GM04503 (cell line): ENCODE data around the gene ITLN1.
"Not testable (repeated sequence)": the region's sequence is repeated elsewhere in the genome, so short reads cannot be mapped to it uniquely, and the experiment has no call there.

Source experiments
- DNase-seq: peaks from one replicate; pipeline ENCODE4 v3.0.0-alpha.2; 2012; ENCODE audit warnings: low read depth

ITLN1 gene

DNA sequence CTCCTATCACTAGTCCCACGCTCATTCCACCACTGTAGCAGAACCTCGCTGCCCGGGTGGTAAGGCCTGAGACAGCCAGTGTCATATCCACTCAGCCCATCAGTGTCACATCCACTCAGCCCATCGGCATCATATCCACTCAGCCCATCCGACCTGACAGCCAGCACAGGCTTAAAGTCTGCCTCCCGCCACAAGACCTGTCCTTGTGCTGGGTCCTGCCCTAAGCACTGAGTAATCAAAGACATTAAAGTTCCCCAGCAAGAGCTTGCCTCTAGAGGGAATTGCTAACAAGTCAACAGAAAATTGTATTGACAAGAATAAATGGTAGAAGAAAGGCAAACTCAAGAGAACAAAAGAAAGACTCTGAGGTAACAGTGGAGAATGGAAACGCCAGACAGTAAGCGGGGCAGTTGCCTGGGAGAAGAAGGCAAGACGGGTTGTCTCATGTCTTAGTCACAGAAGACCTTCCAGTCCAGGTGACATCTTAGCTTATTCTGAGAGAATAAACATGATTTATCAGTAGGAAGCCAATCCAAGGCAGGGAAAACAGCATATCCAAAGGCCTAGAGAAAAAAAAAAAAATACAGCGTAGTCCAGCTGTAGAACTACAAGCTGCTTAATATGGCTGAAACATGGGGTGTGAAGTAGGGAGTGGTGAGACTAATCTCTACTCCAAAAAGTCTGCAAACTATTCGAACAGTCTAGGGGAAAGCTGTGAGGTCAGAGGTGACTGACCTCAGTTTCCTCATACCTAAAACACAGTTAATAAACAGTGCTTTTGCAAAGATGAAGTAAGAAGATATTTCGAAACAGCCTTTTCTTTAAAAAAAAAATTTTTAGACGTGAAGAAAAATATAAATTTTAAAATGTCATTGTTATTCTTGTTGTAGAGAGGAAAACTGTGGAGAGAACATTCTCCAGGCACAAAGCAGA, 1.1 kb downstream of the ITLN1 start:
- no peak for DNase-seq

DNA sequence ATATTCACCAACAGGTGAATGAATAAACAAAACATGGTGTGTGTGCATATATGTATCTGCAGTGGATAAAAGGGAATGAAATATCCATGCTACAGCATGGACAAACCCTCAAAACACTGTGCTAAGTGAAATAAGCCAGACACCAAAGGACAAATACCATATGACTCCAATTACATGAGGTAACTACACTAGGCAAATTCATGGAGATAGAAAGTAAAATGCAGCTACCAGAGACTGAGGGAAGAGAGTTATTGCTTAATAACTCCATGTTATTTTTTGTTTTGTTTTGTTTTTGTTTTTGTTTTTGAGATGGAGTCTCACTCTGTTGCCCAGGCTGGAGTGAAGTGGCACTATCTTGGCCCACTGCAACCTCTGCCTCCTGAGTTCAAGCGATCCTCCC, 2.4 kb downstream of the ITLN1 start:
- DNase-seq: no peak

DNA sequence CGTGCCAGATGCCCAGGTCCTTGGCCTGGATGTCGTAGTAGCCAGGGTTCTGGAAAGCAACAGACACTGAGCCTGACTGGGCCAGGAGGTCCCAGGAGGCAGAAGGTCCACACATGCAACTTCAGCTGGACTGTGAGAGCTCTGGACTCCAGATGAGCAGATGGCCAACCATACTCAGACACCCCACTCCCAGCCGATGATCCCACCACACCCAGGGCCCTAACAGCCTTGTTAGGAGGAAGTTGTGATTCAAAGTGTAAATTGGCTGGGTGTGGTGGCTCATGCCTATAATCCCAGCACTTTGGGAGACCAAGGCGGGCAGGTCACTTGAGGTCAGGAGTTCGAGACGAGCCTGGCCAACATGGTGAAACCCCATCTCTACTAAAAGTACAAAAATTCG, 3.7 kb downstream of the ITLN1 start:
- not testable (repeated sequence) for DNase-seq

DNA sequence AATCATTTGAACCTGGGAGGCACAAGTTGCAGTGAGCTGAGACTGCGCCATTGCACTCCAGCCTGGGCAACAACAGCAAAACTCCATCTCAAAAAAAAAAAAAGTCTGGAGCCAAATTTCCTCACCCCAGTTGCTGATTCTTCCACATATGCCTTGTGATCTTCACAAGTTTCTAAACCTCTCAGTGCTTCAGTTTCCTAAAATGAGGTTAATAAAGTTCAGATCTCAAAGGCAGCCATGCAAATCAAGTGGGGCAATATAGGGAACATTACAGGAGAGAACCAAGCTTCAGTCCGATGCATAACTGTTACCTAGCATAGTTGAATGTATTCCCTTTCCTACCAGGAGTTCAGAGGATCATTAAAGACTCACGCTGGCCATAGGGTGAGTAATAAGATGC, 4.8 kb downstream of the ITLN1 start:
- no peak for DNase-seq

DNA sequence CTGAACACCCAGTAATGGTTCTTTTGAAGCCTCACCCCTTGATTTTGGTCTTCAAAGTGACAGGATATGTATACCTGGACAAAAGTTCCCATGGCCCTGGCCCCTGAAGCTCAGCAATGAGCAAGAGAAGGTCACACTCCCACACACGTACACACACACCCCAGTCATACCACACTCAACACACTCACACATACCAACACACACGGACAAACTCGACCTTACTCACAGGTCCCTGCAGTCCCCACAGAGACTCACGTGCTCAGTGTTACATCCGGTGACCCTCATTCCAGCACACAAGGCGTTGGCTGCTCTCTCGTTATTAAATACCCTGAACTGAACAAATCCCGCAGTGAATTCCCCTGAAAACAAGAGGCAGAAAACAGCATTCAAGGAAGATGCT, 5.9 kb downstream of the ITLN1 start:
- DNase-seq: no peak

DNA sequence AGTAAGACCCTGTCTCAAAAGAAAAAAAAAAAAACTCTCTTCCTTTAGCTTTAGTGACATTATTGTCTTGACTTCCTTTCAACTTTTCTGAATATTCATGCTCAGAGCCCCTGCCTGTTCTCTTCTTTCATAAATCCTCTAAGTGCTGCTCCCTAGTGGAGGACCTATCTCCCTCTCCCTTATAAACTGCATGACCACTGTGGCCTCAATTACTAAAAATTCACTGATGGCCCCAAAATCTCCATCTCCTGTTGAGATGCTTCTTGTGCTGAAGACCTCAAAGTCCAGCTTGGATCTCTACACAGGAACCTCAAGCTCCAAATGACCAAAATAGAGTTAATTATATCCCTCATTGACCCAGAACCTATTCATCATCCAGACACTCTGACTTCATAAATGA, 7.8 kb downstream of the ITLN1 start:
- no peak for DNase-seq

DNA sequence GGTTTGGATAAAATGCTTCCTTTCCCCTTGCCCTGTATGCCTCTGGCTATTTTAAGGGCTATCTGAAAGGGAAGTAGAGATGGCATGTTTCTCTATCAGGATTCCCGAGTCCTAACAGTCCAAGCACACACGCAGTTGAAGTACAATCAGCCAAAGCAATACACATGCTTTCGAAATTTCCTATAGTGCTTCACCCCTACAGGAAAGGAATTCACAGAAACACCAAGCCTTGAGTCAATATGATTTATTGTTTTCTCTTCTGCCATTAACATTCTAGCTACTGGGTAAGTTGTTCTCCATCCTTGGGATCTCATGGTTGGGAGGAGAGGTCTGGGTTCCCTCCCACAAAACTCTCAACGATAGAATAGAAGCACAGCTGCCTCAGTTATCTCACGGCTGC, 8.7 kb downstream of the ITLN1 start:
- no peak for DNase-seq

DNA sequence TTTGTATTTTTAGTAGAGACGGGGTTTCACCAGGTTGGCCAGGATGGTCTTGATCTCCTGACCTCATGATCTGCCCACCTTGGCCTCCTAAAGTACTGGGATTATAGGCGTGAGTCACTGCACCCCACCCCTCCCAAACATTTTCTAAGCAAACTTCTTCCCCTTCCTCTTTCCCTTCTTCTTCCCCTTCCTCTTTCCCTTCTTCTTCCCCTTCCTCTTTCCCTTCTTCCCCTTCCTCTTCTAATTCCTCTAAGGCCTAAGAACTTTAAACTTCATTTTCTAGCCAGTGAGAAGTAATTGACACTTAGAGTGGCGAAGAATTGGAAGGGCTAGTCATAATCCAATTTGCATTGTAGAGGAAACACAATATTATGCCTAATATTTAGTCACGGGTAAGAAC, 9.4 kb downstream of the ITLN1 start:
- DNase-seq: not testable (repeated sequence)

DNA sequence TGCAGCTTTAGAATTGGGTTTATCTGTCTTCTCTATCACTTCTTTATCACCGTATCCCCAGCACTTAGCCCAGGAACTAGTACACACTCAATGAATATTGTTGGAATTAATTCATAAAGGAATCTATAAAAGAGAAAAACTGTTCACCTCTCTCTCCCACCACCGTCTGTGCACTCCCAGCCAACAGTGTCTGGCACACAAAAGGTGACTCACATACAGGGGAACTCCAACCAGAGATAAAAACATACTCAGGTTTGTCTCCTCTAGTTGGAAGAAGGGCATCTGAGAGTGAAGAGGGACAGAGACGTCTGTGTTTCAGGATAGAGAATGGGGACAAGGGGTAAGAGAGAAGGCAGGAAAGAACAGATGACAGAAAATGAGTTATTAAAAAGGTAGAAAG, 10.0 kb downstream of the ITLN1 start:
- DNase-seq: no peak

DNA sequence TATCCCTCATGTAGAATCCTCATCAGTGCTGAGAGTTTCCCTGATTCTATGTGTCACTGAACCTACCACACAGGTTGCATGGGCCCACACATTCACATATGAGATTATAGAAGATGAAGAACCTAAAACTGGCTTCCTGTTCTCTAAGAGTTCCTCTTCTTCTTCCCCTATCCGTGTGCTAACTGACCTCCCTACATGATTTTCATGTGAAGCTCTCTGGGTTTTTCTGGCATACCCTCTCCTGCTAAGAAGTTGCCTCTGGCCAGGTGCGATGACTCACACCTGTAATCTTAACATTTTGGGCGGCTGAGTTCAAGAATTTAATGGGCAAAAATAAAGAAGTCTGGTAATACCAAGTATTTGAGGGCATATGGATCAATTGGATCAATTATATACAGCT, 16.8 kb downstream of the ITLN1 start:
- no peak for DNase-seq

DNA sequence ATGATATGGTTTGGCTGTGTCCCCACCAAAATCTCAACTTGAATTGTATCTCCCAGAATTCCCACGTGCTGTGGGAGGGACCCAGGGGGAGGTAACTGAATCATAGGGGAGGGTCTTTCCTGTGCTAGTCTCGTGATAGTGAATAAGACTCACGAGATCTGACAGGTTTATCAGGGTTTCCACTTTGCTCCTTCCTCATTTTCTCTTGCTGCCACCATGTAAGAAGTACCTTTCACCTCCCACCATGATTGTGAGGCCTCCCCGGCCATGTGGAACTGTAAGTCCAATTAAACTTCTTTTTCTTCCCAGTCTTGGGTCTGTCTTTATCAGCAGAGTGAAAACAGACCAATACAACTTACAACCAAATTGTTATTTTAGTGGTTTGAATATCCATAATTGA, 17.3 kb downstream of the ITLN1 start:
- DNase-seq: not testable (repeated sequence)

DNA sequence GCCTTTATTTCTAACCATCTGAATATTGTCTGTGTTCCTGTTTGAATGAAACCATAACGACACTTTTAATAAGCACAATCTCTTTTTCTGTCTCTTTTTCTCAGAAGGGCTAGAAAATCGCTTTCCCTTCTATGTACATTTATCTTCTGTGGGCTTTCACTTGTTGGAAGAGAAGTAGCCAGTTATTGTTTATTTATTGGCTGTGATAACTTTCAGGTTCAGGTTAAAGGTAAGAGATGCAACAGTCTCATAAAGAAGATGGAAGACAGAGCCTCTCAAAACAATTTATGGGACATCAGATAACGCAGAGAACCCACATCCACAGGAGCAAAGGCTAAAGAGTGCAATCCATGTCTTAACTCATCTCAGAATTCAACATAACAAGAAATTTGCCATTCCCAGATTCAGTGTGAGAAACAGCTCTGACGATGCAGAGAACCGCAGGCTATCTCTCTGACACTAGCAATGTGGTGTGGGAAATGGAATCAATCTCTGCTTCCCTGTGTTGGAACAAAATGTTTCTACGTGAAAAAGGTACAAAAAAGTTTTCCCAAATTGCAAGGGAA, 18.2 kb downstream of the ITLN1 start:
- no peak for DNase-seq

DNA sequence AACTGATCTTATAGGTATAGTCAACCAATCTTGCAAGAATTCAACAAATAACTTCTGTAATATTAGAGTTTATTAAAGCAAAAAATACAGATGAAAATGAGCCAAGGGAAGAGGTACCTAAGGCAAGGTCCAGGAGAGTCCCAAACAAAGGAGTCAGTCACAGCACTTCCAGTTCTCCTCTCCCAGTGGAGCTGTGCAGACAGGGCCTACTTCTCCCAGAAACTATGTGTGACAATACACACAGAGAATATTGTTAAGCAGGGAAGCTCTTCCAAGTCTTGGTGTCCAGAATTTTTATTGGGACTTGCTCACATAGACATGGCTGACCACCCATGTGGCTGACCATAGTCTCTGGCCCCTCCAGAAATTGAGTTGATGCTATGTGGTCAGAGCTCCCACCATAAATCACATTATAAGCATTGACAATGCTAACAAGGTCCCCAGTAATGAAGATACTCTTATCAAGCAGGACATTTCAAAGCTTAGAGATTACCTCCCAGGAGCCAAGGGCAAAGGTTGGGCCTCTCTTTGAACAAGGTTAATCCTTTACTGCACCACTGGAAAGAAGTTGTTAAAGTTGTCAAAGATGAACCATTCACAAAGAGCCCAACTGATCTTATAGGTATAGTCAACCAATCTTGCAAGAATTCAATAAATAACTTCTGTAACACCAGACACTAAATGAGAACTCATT, 18.8 kb downstream of the ITLN1 start:
- DNase-seq: no peak

DNA sequence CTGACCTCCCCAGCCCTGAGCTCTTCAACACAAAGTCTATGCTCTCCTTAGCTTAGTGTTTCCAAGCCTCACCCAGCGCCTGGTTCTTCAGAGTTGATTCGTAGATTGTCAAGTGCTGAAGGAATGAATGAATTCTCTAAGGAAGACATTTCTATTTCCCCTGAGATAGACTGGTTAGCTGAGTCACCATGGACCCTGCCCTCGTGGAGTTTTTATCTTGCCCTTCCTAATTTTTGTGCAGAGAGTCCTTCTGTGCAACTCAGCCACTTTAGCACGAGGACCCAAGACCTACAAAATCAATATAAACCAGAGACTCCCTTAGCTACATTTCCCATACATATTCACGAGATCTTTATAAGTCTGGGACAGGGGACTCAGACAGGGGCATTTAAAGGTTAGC, 19.6 kb downstream of the ITLN1 start:
- no peak for DNase-seq

DNA sequence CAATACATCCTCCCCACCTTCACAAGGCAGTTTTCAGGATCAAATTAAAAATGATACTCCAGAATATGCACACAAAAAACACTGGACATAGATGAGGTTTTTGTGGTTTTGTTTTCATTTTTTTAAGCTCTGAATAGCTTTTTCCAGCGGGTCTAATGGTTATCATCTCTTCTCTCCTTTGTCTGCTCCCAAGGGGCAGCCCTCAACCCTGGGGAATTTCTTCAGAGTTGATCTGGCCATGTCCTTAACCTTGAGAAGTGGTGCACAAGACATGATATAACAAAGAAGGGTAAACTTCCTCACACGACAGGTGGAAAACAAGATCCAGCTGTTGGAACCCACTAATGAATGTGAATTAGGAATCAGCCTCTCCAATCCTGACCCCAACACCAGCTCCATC, 20.8 kb downstream of the ITLN1 start:
- DNase-seq: no peak

DNA sequence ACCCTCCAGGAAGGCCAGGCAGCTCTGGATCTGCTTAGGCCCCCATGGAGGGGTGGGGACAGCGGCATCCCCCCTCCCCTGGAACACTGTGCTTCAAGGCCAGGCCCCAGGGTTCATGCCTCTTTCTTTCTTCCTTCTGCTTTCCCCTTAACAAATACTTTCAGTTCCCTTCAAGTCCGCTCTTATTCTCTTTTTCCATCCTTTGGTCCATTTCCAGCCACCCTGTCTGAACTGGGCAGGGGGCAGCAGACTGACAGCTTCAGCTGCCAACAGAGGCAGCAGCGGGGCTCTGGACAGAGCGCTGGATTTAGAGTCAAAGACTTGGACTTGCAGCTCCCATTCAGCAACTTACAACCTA, 21.2 kb downstream of the ITLN1 start:
- DNase-seq: no peak

DNA sequence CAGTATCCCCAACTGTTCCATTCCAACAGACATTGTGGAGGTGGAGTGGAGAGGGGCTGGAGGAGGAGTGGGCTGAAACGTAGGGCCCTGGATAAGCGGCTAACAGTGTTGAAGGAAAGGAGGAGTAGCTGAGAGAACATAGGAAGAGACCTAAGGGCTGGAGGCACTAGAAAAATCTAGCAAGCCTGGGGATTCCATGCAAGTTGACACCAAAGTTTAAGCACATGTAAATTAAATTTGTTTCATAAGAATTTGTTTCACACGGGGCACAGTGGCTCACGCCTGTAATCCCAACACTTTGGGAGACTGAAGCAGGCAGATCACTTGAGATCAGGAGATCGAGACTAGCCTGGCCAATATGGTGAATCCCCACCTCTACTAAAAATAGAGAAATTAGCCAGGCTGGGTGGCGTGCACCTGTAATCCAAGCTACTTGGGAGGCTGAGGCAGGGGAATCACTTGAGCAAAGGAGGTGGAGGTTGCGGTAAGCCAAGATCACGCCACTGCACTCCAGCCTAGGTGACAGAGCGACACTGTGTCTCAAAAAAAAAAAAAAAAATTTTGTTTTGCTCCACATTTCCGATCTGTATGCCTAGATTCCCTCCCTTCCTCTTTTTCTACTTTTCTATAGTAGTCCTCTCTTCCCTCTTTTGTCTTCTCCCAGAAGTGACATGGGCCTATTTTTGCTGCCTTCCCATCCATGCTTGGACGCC, 21.8 kb downstream of the ITLN1 start:
- no peak for DNase-seq

DNA sequence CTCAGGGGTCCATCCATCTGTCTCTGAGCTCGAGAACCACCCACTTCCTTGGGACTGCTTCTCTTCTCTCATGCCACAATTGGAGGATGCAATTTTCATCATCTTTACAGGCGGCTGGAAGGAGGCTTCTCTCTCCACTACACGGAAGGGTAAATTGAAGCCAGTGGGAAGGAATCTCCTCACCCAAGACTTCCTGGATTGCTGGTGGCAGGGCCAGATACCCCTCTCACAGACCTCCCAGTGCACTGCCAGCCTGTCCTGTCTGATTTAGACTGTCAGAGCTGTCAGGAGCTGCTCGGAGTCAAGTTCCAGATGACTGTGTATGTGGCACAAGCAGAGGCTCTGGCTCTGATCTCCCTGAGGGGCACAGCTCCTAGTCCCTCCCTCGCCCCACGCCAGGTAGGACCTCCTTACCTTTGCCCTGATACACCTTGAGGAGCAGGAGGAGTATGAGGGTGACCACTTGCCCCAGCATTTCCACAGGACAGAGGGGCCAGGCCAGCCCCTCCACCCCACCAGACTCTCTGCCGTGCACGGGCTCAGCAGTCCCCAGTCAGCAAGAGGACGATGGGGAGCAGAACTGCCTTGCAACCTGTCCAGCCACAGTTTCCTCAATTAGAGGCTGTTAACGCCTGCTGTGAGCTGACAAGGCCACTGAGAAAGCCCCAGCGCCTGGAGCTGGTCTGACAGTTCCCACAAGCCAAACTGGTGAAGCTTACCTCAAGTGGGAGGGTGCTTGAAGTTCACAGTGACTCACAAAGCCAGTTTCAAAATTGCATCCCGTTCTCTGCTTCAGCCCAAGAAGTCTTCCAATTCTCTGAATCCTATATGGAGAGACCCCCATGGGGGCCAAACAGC, 22.5 kb downstream of the ITLN1 start, which contains the start of gene CD244:
Gene CD244, minus strand, starts transcription at position 685 of the 858 bp plus-strand sequence. Its CDS starts 210 bp downstream, at position 475.
- no peak for DNase-seq

DNA sequence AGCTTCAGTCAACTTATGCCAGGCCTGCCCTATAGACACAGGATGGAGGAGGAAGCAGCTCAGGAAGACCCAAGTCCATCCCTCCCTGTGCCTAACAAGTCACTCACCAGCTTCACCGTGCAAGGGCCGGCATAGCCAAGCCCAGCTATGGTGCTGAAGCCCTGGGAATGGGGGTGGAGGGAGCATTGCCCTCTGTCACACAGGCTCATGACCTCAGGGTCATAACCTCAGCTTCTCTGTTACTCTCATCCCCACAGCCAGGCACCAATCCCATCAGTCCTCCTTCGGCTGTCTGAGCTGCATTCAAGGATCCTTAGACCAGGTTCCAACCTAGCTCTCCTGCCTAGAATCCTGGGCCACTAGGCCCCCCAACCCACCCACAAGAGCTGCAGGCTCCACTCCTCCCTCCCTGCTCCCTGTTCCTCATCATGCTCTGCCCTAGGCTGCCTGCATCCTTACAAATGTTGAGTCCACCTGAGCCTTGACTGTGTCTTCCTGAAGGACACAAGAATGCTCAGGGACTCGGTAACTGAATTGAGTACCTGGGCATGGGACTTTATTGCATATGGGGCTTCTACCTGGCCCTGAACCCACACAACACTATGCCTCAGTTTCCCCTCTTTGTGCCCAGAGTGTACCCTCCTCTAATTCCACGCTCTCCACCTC, 24.0 kb downstream of the ITLN1 start:
- DNase-seq: no peak

DNA sequence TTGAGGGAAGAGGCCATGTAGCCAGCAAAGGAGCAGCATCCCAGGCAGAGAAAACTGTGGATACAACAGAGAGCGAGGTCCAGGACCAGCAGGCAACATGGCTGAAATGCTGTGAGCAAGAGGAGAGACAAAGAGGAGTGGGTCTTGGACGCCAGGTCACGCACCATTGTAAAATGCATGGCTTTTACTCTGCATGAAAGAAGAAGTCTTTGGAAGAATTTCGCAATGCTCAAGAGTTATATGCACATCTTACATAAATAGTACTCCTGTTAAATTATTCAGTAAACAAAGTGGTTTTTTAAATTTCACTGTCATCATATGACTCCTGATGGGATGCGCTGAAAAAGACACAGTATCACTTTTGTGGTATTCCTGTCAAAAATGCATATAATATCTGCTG, 25.8 kb downstream of the ITLN1 start:
- DNase-seq: no peak

DNA sequence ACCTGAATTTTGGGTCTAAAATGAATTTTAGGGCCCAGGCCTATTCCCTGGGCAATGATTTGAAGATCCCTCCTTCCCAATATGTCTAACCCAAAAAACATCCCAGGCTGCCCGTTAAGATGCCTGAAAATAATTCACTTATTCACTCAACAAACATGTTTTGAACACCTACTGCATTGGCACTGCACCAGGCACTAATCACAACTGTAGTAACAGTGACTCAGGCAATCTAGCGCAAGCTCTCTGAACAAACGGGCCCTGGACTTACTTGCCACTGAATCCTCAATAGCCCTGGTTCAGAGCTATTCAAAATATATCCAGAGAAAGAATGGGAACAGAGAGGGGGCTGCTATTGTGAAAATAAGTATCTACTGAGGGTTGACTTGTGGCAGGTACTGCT, 26.5 kb downstream of the ITLN1 start:
- DNase-seq: no peak
